Inferior parietal cortex (tissue), 1 donor: ENCODE measurements around the gene BRCA1.
"Not testable (repeated sequence)": the region's sequence is repeated elsewhere in the genome, so short reads cannot be mapped to it uniquely, and the experiment has no call there.

Source experiments
- DNase-seq: peaks from one replicate; pipeline ENCODE4 v3.0.0-alpha.2; 2016; ENCODE audit errors: extremely low spot score

The BRCA1 gene

DNA sequence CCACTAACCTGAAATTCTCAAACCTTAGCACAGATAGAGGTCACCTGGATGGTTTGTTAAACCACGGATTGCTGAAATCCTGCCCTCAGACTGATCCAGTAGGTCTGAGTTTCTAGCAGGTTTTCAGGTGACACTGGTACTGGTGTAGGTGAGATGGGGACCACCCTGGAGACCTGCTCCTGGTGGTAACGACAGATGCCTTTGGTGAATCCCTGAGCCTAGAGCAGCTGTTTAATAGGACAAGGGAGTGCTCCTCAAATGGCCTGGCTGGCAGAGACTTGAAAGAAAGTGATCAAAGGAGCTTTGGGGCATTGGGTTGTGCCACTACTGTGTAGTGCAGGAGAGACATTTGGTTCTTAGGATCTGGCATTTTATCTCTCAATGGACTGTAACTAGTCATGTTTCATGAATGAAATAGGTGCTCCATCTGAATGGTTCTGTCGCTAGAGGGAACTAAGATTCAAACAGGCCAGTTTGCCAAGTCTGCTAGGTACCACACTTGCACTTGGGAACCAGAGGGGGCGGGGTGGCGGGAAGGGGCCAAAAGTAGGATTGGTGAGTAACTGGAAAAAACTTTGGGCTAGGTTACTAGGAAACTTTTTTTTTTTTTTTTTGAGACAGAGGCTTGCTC is 121.5 kb downstream of the BRCA1 start:
- DNase-seq: no peak

DNA sequence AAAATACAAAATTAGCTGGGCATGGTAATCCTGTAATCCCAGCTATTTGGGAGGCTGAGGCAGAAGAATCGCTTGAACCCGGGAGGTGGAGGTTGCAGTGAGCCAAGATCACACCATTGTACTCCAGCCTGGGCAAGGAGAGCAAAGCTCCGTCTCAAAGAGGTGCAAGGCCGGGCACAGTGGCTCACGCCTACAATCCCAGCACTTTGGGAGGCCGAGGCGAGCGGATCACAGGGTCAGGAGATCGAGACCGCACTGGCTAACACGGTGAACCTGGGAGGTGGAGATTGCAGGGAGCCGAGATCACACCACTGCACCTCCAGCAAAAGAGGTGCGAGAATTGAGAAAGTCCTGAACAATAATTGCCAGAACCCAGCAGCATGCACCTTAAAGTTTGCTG is 124.3 kb downstream of the BRCA1 start:
- not testable (repeated sequence) for DNase-seq

DNA sequence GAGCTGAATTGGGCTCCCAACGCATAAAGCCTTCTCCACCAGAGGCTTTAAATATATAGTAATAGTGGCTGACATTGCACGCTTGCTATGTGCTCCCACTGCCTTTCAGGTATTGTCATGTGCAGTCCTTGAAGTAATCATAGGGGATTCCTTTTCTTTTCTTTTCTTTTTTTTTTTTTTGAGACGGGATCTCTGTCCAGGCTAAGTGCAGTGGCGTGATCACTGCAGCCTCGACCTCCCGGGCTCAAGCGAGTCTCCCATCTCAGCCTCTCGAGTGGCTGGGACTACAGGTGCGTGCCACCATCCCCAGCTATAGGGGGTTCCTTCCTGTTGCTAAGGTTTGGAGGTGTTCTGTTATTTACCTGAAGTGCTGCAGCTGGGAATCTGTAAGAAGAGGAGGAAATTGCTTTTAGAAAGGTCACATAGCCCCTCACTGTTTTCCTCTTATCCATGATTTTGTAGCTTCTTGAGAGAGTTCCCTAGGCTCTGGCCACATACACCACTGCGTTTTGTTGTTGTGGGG is 126.1 kb downstream of the BRCA1 start:
- no peak for DNase-seq

DNA sequence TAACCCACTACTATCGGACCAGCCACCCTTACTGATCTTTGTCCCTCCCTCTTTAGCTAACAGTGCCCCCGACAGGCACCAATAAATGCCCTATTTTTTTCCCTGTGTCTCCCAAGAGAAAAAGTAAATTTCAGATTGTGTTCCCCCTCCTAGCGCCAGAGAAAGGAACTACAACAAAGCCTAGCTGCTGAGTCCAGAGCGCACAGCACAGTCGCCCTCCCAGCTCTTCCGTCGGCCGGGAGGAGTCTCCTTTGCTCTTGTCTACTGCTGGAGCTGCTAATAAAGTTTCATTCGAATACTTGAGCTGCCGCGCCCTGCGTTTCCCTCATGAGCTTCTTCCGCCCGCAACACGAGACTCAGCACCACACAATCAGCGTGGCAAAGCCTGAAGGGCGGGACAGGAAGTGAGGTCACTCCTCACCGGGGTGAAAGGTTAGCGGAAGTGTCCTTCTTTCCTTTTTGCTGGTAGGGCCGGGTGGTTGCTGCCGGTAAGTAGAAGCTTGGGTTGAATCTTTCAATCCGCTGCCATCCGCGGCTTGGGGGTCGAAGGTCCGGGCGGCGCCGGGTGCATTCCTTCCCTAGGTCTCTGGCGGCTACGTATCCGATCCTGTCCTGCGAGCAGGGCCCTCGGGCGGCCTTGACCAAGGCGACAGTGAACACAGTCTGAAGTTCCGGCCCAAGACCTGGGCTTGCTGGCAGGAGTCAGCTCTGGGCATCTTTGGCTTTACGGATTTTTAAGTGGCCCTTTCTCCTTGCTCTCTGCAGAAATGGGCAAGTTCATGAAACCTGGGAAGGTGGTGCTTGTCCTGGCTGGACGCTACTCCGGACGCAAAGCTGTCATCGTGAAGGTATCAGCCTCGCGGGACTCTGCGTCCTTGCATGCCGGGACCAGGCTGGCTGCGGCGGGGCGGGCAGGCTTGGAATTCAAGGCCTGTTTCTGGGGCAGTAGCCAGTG is 126.9 kb downstream of the BRCA1 start, which contains the start of gene RPL27:
Gene RPL27, plus strand, starts transcription at position 436 of the 955 bp plus-strand sequence. Its CDS starts 332 bp downstream, at position 768.
- DNase-seq: peak; percentile 100

DNA sequence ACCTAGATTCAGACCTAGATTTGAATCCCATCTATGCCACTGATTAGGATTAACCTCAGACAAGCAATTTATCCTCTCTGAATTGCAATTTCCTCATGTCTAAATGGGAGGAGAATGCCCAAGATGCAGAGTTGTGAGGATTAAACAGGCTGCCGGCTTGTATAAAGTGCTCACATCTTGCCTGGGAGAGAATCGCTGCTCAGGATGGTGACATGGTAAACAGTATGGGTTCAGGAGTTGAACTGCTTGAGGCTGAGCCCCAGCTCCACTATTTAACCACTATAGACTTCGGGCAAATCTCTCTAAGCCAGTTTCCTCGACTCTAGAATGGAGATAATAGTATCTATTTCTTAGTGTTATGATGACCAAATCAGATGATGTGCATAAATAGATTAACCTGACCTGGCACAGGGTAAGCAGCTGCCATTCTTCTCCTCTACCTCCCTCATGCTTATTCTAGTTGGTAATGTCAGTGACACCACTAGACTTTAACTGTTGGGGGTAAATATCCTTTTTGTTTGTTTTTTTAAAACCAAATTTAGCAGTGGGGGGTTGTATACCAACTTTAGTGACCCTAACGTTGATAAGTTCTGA is 127.7 kb downstream of the BRCA1 start:
- DNase-seq: no peak
